Heart left ventricle (tissue), 13 donors: Measurements from ENCODE around the gene MSN.

Experiments
- CTCF ChIP-seq, 12 donors: fragments of 200-600 bp; sonication (generic) in 4 of 12; IDR thresholded peaks; one replicate each; pipeline versions ENCODE4 v1.5.0 to v1.8.0; 2018 to 2022; ENCODE audit warnings: antibody characterized with exemption in 12 of 12, mild to moderate bottlenecking in 5 of 12
- POLR2A ChIP-seq, 2 donors: fragments of 450-650 bp; IDR thresholded peaks; one replicate each; pipeline ENCODE4 v1.6.1; 2017; ENCODE audit warnings: antibody characterized with exemption in 2 of 2, mild to moderate bottlenecking in 2 of 2, moderate library complexity in 2 of 2
- donor health status: ischemic (EF 13 %, LVEDD 7.1; RV severe dilation, severe dysfunction).
- donor health status: DM: no; HTN: yes; CAD: no.
- donor health status: DM: no; HTN: no; CAD: no.
- donor health status: ischemic (EF 25% LVEDD 6.9; RV normal size, moderate dysfunction).
- donor health status: ischemic (EF 25% LVEDD 5.7; RV mildly dilated, moderate dysfunction).
- donor health status: ischemic (EF 35%, LVEDD 5.7; RV mildly dilated, moderate dysfunction).
- donor health status: nonischemic (EF 11% LVEDD 7.7; RV severe dilation, severe dysfunction).
- donor health status: DM: yes; HTN: yes; CAD: no.
- donor health status: PGD.
- donor health status: ischemic (EF 29% LVEDD 5.4; RV normal size, mild dysfunction).
- donor health status: nonischemic (EF 23%, LVEDD 6.1; RV moderate dilation, normal function).

GRCh38 chrX:65731684-65732289 lies 64.3 kb downstream of the MSN start:
- no peak for TF ChIP-seq POLR2A (IDR thresholded peaks at IDR 0.05)
- TF ChIP-seq CTCF (IDR thresholded peaks at IDR 0.05), result no peak
